Activated CD8-positive, alpha-beta memory T cell treated with anti-CD3 and anti-CD28 coated beads, Interleukin-2, amount 50 U/mL, for 24 hours (primary cell): ENCODE measurements around the gene ENTPD2.
A peak's percentile ranks its signal among the peaks of the same experiment; 100 is the strongest.

Source experiments
- DNase-seq: peaks from one replicate; pipeline ENCODE4 v3.0.0-alpha.2; 2020; ENCODE audit errors: extremely low read depth

Gene ENTPD2

DNA sequence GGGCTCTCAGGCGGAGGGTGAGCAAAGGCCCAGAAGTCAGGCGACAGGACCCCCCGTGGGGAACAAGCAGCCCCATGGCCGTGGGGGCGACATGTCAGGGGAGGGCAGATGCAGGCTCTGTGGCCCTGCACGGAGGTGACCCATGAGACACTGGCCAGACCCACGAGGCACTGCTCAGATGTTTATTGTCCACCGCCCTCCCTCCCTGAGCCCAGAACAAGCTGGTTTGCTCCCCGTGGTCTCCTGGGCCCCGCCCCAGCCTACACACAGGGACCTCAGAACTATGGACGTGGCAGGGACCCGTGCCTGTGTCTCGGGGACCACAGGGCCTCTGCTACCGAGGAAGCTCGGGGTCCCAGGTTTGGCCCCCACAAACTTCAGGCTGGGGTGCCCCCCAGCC lies 23.9 kb downstream of the ENTPD2 start:
- DNase-seq = no peak

- DNase-seq = no peak
These were observed 24.6 kb downstream of the ENTPD2 start for GRCh38 chr9:137029058-137029936.

GRCh38 chr9:137028263-137029057 lies 25.4 kb downstream of the ENTPD2 start:
- no peak for DNase-seq

DNA sequence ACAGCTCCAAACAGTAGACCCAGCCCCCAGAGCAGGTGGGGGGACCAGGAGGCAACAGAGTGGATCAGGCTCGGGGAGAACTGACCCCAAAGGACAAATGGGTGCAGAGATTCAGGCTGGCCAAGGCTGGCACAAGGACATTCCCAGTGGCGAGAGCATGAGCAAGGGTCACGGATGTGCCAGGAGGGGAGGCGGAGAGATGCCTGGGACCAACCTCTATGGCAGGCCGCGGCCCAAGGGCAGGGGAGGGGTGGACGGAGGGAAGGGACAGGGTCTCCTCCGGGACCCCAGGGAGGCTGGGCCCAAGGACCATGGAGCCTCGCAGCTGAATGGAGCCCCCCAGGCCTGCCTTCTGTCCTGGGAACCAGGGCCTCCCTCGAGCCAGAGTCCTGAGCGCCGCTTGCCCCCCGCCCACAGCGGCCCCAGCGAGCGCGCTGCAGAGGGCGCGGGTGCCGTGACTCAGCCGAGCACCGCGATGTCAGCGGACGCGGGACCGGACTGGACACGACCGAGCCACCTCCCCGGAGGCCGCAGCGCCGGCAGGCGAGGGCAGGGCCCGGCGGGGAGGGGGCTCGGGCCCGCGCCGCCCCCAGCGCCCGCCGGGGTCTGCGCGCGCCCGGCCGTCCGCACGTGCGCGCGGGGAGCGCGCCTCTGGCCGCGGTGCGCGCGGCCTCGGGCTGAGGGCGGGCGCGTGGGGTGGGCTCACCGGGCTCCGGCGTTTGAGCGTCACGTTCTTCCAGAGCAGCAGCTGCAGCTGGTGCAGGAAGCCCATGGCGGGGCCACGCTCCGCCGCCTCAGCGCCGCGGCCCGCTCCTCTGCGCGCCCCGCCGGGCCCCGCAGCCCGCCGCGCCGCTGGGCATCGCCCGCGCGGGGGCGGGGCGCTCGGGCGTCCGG lies 26.2 kb downstream of the ENTPD2 start, which contains the start of gene ABCA2:
Gene ABCA2 (minus strand): TSS at position 869 of the 894 bp plus-strand sequence. CDS start 97 bp downstream, at position 772.
- no peak for DNase-seq

DNA sequence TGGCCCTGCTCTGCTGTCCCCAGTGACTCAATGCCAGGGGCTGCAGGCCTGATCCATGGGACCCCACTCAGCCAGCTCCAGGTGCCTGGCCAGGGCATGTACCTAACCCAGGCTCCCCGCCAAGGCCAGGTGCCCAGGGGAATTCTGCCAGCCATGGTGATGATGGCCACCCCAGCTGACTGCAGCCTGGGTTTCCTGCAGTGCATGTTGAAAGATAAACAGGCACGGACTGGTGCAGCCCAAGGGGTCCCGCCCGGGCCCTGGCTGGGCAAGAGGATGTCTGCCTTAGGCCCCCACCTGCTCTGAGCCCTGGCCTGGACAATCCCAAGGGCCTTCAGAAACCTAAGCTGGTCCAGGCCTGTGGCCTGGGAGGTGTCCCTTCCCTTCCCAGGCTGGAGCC lies 27.0 kb downstream of the ENTPD2 start:
- DNase-seq = no peak

- DNase-seq = no peak
These were observed 27.5 kb downstream of the ENTPD2 start for GRCh38 chr9:137026384-137026783.

DNA sequence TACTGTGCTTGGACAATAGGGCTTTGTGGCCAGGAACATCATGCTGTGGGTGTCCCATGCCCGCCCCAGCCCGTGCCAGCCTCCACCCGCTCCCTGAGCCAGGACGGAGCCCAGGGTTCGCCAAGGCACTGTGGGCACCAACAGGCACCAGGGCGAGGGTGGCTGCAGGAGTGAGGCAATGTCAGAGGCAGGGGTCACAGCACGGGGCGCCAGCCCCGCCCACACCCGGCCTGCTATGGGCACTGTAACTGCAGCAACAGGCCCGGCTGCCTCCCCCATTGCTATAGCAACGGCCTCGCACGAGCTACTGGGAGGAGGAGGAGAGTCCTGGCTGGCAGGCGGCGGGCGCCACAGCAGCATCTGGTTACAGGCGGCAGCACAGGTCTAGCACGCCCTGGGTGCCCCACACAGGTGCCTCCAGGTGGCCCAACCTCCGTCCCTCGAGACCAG lies 28.3 kb downstream of the ENTPD2 start:
- DNase-seq = no peak

- DNase-seq = no peak
These were observed 30.3 kb downstream of the ENTPD2 start for GRCh38 chr9:137023583-137023991.

- no peak for DNase-seq
These were observed 30.7 kb downstream of the ENTPD2 start for GRCh38 chr9:137023157-137023556.

- no peak for DNase-seq
These were observed 31.2 kb downstream of the ENTPD2 start for GRCh38 chr9:137022662-137023008.

DNA sequence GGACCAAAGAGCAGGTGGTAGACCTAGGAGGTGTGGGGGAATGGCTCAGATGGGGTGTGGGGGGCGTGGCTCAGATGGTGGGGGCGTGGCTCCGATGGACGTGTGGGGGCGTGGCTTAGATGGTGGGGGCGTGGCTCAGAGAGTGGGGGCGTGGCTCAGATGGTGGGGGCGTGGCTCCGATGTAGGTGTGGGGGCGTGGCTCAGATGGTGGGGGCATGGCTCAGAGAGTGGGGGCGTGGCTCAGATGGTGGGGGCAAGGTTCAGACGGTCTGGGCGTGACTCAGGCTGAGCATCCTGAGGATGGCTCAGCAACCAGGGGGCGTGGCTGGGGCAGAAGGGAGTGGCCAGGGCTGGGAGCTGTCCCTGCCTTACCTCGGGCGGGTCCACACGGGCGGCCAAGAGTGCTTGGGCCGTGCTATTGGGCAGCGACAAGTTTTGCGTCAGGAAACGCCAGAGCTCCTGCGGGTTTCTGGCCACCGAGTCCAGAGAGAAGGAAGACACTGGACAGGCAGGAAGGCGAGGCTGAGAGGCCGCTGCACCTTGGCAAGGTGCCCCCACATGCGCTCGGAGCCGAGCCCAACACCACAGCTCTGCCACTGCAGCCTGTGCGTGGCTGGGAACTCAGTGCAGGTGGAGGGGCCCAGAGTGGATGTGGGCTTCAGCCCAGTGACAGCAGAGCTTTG lies 31.7 kb downstream of the ENTPD2 start:
- peak; percentile 58 for DNase-seq

DNA sequence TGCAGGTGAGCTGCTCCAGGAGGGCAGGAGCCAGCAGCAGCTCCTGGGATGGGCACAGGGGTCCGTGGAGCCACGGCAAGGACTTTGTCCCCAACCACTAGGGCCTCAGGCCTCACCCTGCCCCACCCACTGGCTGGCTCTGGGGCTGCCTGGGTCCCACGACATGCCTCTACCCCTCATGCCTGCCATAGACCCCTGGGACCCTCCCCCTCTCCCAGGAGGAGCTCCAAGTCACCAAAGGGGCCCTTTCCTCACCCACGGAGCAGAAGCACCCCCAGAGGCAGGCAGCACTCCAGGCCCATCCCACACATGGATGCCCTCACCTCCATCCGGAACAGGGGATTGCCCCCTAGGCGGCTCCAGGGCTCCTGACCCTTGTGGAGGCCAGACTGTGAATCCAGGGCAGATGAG lies 32.3 kb downstream of the ENTPD2 start:
- no peak for DNase-seq

DNA sequence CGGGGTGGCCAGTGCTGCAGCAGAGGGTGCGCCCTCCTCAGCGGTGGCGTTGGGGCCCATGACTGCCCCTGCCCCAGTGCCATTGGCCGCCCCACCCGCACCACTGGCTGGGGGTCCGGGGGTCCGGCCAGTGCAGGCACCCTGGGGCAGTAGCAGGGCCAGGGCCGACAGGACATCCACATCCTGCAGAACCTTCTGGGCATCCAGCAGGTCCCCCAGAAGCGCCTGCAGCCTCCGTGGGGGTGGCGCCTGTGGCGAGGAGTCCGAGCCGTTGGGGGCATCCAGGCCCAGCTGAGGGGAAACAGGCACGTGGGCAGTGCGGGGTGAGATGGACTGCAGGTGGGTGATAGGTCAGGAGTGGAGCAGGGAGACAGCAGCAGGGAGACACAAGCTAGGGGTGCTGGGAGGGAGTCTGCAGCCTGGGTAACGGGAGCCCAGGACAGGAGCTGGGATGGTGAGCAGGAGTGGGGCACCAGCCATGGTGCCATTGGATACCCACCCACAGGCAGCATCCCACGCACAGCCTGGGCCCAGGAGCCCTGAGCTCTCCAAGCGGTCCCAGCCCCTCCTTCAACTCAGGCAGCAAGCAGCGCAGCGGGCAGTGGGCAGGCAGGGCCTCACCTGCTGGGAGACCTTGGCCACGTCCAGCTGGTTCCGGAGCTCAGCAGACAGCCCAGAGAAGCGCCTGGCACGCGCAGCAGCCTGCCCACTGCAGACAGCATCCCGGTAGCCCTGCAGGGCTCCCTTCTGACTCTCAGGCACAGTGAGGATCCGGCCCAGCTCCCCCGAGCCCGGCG lies 32.9 kb downstream of the ENTPD2 start:
- no peak for DNase-seq

DNA sequence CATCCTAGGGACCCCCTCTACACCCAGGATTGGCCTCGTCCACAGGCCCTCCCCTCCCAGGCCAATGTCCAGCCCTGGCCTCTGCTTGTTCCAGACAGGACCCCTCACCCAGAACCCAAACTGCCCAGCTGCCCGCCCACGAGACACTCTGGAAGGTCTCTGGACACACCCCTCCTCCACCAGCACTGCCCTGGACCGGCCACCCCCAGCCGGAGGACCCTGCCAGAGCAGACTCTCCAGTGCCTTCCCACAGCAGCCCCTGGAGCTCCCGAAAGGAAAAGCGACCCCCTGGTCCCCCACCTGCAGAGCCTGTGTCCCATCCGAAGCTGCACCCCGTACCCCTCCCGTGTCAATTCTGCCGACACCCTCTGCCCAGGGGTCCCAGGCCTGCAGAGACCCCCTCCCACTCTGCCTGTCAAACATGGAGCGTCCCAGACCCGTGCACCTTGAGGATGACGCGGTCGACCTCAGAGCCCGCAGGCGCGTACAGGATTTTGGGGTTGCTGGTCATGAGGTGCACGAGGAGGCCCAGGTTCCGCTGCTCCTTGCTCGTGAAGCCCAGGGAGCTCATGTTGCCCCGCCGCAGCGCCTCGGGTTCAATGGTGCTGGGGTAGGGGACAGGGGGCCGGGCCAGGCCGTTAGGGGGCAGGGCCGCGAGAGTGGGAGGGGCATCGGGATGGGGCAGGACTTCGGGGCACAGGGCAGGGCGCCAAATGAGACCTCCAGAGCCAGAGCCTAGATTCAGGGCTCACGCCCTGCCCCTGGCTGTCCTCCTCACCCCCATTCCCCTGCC lies 33.8 kb downstream of the ENTPD2 start:
- DNase-seq = no peak

DNA sequence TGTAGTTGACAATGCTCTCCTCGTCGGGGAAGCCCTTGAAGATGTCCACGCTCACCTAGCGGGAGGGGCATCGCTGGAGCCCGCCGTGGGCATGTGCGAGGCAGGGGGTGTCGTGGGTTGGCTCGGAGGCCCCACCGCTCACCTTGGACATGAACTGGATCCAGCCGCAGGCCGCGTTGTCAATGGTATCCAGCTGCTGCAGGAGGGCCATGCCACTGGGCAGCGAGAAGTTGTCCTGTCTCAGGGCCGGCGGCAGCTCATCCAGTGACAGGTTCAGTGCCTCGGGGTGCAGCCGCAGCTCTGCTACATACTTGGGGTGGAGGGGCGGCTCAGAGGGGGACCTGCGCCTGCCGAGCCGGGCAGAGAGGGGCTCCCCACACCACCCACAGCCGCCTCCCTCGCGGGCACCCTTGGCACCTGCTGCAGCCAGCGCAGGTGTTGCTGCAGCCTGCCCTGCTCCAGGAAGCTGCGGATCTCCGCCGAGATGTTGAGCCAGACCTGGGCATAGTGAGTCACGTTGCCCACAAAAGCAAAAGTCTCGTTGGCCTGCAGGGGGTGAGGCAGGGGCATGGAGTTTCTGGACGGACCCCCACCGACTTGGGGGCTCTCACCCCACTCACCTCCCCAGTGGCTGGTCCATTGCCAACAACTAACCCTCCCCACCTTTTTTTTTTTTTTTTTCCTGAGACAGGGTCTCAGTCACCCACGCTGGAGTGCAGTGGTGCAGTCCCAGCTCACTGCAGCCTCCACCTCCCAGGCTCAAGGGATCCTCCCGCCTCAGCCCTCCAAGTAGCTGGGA lies 34.9 kb downstream of the ENTPD2 start:
- DNase-seq = no peak

GRCh38 chr9:137017791-137018497 lies 35.9 kb downstream of the ENTPD2 start:
- DNase-seq = no peak

- DNase-seq = no peak
These were observed 36.8 kb downstream of the ENTPD2 start for GRCh38 chr9:137017071-137017470.

- no peak for DNase-seq
These were observed 37.4 kb downstream of the ENTPD2 start for GRCh38 chr9:137016436-137016835.
